ENCODE measurements around the gene SMAP1.
"Not testable (repeated sequence)": the region's sequence is repeated elsewhere in the genome, so short reads cannot be mapped to it uniquely, and the experiment has no call there.

Gene SMAP1

DNA sequence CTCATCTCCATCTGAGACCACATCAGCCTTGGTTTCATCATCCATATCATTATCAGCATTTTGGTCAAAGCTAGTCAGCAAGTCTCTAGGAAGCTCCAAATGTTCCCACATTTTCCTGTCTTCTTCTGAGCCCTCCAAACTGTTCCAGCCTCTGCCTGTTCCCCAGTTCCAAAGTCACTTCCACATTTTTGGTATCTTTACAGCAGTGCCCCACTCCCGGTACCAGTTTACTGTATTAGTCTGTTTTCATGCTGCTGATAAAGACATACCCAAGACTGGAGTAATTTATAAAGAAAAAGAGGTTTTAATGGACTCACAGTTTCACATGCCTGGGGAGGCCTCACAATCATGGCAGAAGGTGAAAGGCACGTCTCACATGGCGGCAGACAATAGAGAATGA is 74.8 kb downstream of the SMAP1 start:
- not testable (repeated sequence) for DNase-seq

DNA sequence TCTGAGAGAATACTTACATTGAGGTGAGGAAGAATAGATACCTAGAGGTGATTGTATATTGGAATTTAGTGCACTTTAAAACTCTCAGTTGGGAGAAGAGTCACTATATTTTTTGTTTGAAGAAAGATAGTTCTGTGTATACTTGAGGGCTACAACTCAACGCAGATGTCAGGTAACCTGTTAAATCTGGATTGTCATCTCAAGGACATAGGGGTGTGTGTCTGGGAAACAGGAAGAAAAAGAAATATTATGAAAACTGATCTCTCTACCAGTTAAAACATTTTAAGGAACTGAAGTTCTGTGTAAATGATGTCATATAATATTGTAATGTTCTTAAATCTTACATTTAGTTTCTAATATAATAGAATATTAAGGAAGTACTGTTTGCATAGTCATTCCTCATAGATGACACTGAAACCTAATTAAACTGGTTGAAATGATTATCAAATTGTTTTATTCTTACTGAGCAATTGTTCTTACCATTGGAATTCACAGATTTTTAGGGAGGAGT is 86.2 kb downstream of the SMAP1 start:
- no peak for DNase-seq

DNA sequence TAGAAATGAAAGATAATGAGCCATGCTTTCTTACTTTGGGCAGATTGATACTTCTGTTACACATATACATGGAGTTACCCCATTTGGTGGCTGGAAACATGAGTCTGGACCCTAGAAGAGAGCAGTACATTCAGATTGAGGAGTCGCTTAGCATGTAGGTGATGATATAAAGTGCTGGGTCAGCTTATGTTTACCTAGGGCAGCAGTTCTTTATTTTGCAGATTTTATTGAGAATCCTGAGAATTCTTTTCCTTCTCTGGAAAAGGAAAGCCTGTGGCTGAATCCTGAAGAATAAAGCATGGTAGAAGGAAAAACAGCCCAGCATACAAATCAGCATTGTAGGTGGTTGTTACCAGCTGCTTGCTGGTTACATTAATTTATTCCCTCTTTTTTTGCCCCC is 91.2 kb downstream of the SMAP1 start:
- DNase-seq: no peak

DNA sequence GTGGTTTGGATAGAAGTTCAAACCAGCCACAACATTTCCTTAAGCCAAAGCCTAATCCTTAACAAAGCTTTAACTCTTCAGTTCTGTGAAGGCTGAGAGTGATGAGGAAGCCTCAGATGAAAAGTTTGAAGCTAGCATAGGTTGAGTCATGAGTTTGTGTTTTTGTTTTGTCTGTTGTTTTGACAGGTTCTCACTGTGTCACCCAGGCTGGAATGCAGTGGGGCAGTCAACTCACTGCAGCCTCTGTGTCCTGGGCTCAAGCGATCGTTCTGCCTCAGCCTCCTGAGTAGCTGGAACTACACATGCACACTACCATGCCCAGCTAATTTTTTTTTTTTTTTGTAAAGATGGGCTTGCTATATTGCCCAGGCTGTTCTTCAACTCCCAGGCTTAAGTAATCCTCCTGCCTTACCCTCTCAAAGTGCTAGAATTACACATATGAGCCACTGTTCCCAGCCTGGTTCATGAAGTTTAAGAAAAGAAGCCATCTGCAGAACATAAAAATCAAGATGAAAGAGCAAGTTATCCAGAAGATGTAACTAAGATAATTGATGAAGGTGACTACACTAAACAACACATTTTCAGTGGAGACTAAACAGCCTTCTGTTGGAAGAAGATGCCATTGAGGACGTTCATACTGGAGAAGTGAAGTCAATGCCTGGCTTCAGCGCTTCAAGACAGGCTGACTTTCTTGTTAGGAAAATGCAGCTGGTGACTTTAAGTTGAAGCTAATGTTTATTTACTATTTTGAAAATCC is 96.2 kb downstream of the SMAP1 start:
- no peak for DNase-seq

DNA sequence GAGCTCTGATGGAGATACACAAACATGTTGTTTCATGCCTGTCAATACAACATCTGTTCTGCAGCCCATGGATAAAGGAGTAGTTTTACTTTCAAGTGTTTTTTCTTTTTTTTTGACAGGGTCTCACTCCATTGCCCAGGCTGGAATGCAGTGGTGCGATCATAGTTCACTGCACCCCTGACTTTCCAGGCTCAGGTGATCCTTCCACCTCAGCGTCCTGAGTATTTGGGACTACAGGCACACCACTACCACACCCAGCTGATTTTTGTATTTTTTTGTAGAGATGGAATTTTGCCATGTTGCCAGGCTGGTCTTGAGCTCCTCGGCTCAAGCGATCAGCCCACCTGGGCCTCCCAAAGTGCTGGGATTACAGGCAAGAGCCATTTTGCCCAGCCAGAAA is 97.0 kb downstream of the SMAP1 start:
- DNase-seq: no peak

DNA sequence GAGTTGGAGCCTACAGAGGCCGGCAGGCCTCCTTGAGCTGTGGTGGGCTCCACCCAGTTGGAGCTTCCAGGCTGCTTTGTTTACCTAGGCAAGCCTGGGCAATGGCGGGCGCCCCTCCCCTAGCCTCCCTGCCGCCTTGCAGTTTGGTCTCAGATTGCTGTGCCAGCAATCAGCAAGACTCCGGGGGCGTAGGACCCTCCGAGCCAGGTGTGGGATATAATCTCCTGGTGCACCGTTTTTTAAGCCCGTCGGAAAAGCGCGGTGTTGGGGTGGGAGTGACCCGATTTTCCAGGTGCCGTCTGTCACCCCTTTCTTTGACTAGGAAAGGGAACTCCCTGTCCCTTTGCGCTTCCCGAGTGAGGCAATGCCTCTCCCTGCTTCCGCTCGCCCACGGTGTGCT is 103.7 kb downstream of the SMAP1 start:
- DNase-seq: not testable (repeated sequence)

DNA sequence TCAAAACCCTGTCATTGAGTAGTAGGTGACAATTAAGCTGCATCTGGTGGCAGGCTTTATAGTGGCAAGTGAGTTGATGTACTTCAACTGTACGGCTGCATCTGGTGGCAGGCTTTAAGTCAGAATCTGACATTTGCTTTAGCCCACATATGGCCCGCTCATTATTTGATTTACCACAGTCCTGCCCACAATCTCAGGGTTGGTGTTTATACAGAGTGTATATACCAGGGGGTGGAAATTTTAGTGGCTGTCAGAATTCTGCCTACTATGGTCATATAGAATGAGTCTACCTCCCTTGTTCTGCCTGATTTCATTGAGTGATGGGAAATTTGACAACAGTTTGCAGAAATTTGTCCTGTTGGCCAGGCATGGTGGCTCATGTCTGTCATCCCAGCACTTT is 112.3 kb downstream of the SMAP1 start:
- DNase-seq: no peak

DNA sequence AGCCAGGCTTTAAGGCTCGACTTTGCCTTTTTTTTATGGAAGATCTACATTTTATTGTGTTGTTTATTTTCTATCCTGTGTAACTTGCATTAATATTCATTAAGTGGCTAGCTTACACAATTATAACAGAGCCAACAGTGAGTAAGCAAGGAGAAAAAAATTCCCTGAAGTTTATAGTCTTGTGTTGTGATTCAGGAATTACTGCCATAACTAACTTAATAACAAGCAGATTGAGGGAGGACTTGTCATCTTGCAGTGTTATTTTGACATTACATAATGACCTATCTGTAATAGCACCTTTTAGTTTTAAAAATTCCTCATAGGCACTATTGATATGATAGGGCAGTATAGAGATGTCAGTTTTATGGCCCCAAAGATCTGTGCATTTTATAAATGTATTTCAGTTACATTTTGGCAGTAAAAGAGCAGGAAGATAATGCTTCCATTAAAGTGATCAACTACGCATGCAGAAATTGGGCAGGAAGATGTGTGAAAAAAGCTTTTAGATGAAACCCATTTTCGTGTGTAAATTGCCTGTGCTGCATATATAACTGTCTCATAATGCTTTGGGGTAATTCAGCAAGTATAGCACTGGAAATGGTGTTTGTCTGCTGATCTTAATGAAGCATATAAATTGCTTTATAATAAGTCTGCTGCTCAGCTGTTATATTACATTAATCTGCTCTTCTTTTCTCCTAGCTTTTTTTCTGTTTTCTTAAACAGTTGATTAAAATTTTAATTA is 123.0 kb downstream of the SMAP1 start:
- no peak for DNase-seq

DNA sequence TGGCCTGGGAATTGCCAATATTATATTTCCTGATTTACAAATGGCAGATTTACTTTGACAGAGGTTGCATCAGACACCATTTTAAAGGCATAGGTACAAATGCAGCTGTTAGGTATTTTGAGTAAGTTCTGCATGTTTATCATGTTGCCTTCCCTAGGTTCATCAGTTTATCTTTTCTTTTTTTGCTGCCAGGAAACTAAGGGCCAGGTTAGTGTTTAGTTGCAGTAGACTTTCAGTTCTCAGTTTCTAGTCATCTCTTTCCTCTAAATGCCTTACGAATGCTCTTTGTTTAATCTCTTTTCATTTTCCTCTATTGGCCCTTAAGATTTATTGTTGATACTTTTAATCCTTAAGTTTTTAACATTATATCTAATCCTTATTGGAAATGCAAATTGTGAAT is 129.9 kb downstream of the SMAP1 start:
- DNase-seq: peak in 1 of 5 donors; percentile 26

DNA sequence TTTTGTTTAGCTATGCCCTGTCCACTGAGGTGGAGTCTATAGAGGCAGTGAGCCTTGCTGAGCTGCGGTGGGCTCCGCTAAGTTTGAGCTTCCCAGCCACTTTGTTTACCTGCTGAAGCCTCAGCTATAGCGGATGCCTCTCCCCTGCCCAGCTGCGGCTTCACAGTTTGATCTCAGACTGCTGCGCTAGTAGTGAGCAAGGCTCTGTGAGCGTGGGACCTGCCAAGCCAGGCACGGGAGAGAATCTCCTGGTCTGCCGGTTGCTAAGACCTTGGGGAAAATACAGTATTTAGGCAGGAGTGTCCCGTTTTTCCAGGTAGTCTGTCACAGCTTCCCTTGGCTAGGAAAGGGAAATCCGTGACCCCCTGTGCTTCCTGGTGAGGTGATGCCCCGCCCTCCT is 138.4 kb downstream of the SMAP1 start:
- no peak for DNase-seq

DNA sequence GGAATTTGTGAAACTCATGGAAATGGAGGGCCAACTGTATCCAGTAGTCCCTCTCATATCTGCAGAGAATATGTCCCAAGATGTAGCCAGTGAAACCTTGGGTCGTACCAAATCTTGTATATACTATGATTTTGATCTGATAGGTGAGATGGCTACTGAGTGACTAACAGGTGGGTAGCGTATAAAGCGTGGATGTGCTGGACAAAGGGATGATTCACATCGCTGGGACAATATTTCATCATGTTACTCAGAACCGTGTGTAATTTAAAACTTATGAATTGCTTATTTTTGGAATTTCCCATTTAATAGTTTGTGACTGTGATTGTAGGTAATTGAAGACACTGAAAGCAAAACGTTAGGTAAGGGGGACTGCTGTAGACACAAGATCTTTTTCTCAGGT is 144.1 kb downstream of the SMAP1 start:
- DNase-seq: no peak

DNA sequence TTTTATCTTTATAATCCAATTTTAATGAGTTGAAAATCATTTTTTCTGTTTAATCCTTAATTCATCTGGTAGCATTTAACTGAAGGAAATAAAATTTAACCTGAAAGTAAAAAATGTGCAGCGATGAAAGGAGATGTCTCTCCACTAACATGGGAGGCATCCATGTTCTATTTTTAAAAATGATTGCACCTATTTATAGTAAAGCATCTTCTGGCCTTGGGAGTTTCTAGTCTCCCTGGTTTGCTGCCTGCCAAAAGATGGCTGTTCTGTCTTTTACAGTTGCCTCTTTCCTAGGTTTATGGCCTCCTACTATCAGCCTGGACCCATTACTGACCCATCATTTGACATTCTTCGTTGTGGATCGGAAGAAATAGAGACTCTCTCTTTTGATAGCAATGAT is 146.2 kb downstream of the SMAP1 start:
- no peak for DNase-seq

DNA sequence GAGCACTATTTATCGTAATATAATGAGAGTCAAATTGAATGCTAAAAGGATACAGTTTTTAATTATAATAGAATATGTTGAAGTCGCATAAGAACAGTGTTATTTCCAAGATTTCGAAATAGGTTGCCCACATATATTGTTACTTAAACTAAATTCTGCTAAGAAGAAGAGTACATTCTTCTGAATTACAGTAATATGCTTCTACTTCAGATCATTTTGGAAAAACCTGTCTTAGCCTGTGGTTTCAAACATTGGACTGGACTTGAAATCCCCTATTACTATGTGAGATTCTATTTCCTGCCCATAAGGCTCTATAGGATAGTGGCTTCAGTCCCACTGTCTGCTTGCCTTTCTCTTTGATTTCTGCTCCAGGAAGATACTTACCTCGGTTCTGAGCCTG is 152.0 kb downstream of the SMAP1 start:
- DNase-seq: no peak

DNA sequence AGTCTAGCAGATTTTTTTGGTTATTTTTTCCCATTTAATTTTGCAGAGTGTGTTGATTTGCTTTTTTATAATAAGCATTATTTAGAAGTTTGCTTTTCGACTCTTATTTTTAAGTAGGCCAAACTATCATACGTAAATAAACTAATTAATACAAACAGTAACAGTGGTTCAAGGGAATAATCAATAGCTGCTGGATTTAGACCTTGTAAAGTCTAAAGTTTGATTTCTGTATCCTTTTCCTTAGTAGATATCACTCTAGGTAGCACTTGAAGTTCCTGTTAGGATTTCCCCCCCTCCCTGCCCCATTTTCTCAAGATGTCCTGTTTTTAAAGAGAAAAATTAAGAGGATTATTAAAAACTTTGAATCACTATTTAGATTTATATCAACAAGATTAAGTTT is 153.1 kb downstream of the SMAP1 start:
- DNase-seq: no peak

DNA sequence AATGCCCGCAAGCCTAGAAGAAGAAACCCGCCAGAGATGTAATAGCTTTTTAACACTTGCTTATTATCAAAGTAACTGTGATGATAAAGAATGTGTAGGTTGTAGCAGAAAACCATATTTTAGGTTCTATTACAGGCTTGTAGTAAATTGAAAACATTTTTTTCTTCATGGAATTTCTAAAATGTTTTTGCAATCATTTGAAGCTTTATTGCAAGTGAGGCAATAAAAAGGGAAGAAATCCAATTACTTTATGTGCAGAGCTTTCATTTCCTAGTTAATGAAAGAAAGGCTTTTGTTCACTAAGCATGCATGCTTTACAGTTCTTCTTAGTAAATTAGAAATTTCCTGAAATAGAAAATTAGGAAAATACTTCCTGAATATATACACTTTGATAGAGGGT is 154.1 kb downstream of the SMAP1 start:
- no peak for DNase-seq

DNA sequence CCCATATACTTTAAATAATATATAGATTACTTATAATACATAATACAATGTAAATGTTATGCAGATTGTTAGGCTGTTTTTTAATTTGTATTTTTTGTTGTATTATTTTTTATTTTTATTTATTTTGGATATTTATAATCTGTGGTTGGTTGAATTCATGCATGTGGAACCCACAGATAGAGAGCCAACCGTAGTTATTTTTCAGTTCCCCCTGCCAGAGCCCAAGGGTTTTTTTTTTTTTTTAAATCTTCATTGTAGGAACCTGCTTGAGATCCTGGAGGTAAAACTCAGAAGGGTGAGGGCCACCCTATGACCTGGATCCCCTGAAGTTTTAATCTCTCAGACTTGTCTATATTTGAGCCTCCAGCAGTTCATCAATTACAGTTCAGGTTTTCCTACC is 156.0 kb downstream of the SMAP1 start:
- DNase-seq: no peak

DNA sequence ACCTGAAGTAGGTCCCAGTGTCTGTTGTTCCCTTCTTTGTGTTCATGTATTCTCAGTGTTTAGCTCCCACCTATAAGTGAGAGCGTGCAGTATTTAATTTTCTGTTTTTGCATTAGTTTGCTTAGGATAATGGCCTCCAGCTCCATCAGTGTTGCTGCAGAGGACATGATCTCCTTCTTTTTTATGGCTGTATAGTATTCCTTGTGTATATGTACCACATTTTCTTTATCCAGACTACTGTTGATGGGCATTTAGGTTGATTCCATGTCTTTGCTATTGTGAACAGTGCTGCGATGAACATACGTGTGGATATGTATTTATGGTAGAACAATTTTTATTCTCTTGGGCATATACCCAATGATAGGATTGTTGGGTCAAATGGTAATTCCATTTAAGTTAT is 163.7 kb downstream of the SMAP1 start:
- no peak for DNase-seq

DNA sequence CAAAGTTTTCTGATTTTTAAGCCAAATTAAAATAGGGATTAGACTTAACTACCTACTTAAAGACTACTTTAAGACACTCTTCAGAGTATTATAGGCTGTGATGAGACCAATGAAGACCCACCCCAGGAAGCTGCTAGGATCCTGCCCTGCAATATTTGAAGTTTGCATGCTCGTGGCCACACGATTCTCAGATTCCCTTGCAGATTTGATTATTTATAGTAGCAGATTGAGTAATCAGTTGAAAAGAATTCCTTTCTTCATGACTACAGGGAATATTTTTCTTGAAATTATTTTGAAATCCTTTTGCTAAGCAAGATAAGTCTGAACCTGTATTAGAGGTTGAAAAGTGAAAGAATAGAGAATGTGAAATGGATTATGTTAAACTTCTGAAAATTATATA is 166.8 kb downstream of the SMAP1 start:
- DNase-seq: no peak

DNA sequence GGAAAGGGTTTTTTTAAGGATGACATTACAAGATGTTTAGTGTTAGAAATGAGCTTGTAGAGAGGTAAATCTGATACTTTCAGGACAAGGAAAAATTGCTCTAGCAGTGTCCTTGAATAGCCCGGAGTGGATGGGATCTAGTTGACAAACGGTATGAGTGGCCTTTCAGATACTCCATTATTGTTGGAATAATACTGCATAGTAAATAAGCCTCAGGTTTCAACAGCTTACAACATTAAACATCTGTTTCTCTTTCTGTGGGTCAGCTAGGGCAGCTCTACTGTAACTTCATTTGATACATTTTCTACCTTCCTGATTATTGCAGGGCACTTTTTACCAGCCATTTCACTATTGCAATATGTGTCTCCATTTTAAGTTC is 171.2 kb downstream of the SMAP1 start:
- DNase-seq: no peak

DNA sequence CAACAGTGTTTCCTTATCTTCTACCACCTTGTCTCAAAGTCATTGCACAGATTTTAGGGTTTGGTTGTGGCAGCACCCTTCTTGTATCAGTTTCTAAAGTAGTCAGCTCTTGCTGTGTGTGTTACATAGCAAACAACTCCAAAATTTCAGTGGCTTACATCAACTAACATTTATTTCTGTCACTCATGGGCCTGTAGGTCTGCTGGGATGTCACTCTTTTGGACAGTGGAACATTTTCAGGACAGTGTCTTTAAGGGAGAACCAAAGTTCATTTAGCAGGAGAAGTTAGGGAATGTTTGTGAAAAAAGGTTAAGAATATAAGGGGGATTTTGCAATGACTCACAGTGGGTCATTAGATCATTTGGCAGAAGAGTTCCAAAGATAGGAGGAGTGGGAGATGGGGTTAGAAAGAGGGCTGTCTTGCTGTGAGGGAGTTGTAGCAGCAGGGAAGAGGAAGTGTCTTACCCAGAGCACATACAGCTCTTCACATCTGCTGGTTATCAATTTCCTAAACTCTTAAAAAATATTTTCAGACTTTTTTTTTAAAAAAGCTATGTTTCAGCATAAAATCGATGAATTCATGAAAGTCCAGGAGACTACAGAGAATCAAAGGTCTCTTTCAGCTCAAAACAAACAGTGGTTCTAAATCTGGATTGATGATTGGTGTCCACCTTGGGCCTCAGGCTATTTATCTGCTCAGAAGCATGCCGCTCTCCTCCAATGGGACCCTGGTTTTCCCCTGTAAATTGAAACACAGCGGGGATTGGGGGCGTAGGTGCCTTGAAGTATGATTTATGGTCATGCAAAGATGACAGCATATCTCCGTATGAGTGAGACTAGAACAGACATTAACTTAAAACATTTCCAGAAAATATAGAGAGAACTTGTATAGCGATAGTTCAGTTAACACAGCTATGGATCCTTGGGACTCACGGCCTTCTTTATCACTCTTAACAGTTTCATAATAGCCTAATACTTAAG is 171.9 kb downstream of the SMAP1 start:
- DNase-seq: no peak

DNA sequence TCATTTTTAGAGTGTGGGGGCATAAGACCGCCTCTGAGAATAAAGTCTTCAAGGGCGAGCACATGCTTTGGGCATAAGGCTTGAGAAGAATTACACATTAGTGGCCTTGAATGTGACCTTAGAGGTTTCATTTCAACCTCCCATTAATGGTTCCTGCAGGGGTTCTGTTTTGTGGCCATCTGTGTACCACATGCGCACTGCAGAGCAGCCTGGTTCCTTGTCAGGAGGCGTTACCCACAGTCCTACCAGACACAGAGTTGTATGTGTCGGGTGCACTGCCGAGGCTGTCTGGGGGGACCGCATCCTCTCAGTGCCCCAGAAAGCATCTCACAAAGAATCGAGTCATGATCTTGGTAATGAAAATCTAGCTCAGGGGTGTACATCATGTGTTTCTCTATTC is 173.4 kb downstream of the SMAP1 start:
- DNase-seq: no peak

DNA sequence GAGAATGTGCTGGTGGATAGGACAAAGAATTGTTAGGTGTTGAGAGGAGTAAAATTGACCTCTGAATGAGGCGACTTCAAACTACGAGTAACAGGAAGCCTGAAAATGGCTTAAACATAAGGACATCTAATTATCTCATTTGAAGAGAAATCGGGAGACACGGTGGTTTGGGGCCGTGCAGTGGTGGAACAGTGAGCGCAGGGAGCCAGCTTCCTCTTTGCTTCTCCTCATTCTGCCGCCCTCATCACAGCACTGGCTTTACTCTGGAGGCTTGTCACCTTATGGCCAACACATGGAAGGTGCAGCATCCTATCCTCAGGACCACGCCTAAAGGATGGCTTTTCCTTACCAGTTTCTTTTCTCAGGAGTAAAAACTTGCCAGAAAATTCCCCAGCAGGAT is 174.9 kb downstream of the SMAP1 start:
- no peak for DNase-seq

DNA sequence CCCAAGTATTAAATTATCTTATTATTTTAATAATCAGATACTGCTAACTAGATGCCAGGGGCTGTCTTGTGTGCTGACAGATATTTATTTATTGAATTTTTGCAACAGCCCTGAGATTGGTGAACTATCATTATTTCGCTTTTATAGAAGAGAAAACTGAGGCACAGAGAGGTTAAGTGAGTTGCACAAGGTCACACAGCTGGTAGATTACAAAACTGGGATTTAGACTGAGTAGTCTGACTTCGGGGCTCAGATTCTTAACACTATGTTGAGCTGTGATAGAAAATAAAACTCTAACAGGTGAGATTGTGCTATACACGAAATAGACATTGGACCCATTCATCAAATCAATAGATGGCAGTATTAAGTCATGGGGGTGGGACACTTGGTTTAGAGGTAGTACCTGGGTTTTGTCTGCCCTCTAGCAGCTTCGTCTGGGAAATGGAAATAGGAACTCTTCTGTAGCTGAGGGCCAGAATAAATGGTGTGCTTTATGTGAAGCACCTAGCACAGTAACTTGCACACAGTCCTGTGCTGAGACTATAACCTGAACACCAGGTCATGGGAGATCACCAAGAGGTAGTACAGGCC is 175.7 kb downstream of the SMAP1 start:
- DNase-seq: no peak

Data from T-helper 1 cell (primary cell).